Osteoblast (primary cell): ENCODE measurements around the gene FARP1. TPM values are rescaled to one million over a fixed set of nuclear protein-coding genes. Genes with fewer than 3 reads are reported as not detected.

Source experiments
- DNase-seq: peaks from one replicate; pipeline ENCODE4 v3.0.0; 2011; ENCODE audit warnings: low spot score, mixed read lengths; ENCODE audit not compliant: insufficient read length; ENCODE audit errors: missing footprints
- H2AFZ ChIP-seq: 2 replicates; pipeline ENCODE4 v1.6.0; 2011; ENCODE audit warnings: mild to moderate bottlenecking, low read length
- H3K27ac ChIP-seq: 2 replicates; pipeline ENCODE4 v1.5.1; 2011; ENCODE audit warnings: mild to moderate bottlenecking, low read depth, low read length, moderate library complexity
- H3K27me3 ChIP-seq: 2 replicates; pipeline ENCODE4 v1.6.0; 2012; ENCODE audit warnings: mild to moderate bottlenecking, control low read depth, inconsistent platforms, low read length, moderate library complexity; ENCODE audit not compliant: insufficient read depth
- H3K36me3 ChIP-seq: 2 replicates; pipeline ENCODE4 v1.5.1; 2011; ENCODE audit warnings: mild to moderate bottlenecking, low read length, control low read depth, moderate library complexity; ENCODE audit not compliant: insufficient read depth
- H3K4me1 ChIP-seq: 2 replicates; pipeline ENCODE4 v1.5.1; 2011; ENCODE audit warnings: mild to moderate bottlenecking, low read length, control low read depth, moderate library complexity; ENCODE audit not compliant: insufficient read depth
- H3K4me2 ChIP-seq: 2 replicates; pipeline ENCODE4 v1.6.0; 2011; ENCODE audit warnings: mild to moderate bottlenecking, low read length; ENCODE audit not compliant: insufficient read depth
- H3K4me3 ChIP-seq: fragments of 200-600 bp; sonication (generic); 3 replicates; pipeline ENCODE4 v1.5.1; 2012; ENCODE audit warnings: mild to moderate bottlenecking, low read length, inconsistent platforms; ENCODE audit not compliant: insufficient read depth
- H3K79me2 ChIP-seq: 2 replicates; pipeline ENCODE4 v1.6.0; 2012; ENCODE audit warnings: mild to moderate bottlenecking, low read length, control low read depth, inconsistent platforms; ENCODE audit not compliant: insufficient read depth
- H3K9me3 ChIP-seq: 2 replicates; pipeline ENCODE4 v1.5.1; 2011; ENCODE audit warnings: low read depth, low read length, control low read depth
- H4K20me1 ChIP-seq: 2 replicates; pipeline ENCODE4 v1.6.0; 2012; ENCODE audit warnings: mild to moderate bottlenecking, low read length, control low read depth; ENCODE audit not compliant: insufficient read depth
- CTCF ChIP-seq: IDR thresholded peaks from 2 replicates; pipeline ENCODE4 v1.5.1; 2011; ENCODE audit warnings: mild to moderate bottlenecking, low read depth, low read length, moderate library complexity; ENCODE audit errors: extremely low read depth
- total RNA-seq: library from RNA; depleted of rRNA; stranded (reverse); fragments of >200 nt; gene quantifications from 2 replicates; pipeline ENCODE4 v1.2.3, GENCODE V29; 2012

FARP1 gene
- total RNA-seq, 1 donor: 36.2 TPM

GRCh38 chr13:98234348-98234747 lies 91.5 kb downstream of the FARP1 start:
- H3K36me3 ChIP-seq: no peaks in the 10 kb centered on the region

GRCh38 chr13:98236197-98236596 lies 93.3 kb downstream of the FARP1 start:
- no peaks in the 10 kb centered on the region for H3K9me3 ChIP-seq
- TF ChIP-seq CTCF: no peak
- no peaks in the 10 kb centered on the region for H3K36me3 ChIP-seq
- H3K4me2 ChIP-seq: no peak overlapping the region
- H2AFZ ChIP-seq: no peak overlapping the region
- H3K27me3 ChIP-seq: no peaks in the 10 kb centered on the region
- peaks cover 50% of the 10 kb centered on the region for H3K79me2 ChIP-seq
- peaks cover 14% of the 10 kb centered on the region for H3K4me1 ChIP-seq
- H3K4me3 ChIP-seq: no peak overlapping the region
- no peak overlapping the region for H3K27ac ChIP-seq
- DNase-seq: no peak
- H4K20me1 ChIP-seq: peaks cover 5% of the 10 kb centered on the region

More at GRCh38 chr13:98234348-98234747, 91.5 kb downstream of the FARP1 start:
- Histone ChIP-seq H3K4me1 (peaks cover 17% of the 10 kb centered on the region), H3K27me3 (no peaks in the 10 kb centered on the region), H3K4me3 (no peak overlapping the region), H2AFZ (no peak overlapping the region), H3K27ac (no peak overlapping the region), H3K4me2 (no peak overlapping the region), H3K9me3 (no peaks in the 10 kb centered on the region), H3K79me2 (peaks cover 49% of the 10 kb centered on the region), H4K20me1 (peaks cover 5% of the 10 kb centered on the region)
- no peak for TF ChIP-seq CTCF
- DNase-seq: no peak

GRCh38 chr13:98237331-98237730 lies 94.4 kb downstream of the FARP1 start:
- H3K27ac ChIP-seq: no peak overlapping the region
- H4K20me1 ChIP-seq: peaks cover 5% of the 10 kb centered on the region
- H3K9me3 ChIP-seq: no peaks in the 10 kb centered on the region
- H3K4me2 ChIP-seq: no peak overlapping the region
- DNase-seq: no peak
- no peaks in the 10 kb centered on the region for H3K27me3 ChIP-seq
- no peak overlapping the region for H2AFZ ChIP-seq
- H3K4me3 ChIP-seq: no peak overlapping the region
- H3K36me3 ChIP-seq: no peaks in the 10 kb centered on the region
- peaks cover 10% of the 10 kb centered on the region for H3K4me1 ChIP-seq
- H3K79me2 ChIP-seq: peaks cover 54% of the 10 kb centered on the region
- TF ChIP-seq CTCF: no peak

- H3K79me2 ChIP-seq: peaks cover 42% of the 10 kb centered on the region
- TF ChIP-seq CTCF: no peak
Measured at GRCh38 chr13:98239162-98240076, 96.5 kb downstream of the FARP1 start.

More at GRCh38 chr13:98239162-98240076, 96.5 kb downstream of the FARP1 start:
- no peak for DNase-seq
- Histone ChIP-seq H3K4me2 (no peak overlapping the region), H3K4me1 (no peaks in the 10 kb centered on the region), H3K27ac (no peak overlapping the region), H3K4me3 (no peak overlapping the region), H3K9me3 (no peaks in the 10 kb centered on the region), H3K27me3 (no peaks in the 10 kb centered on the region), H3K36me3 (no peaks in the 10 kb centered on the region), H4K20me1 (peaks cover 5% of the 10 kb centered on the region), H2AFZ (no peak overlapping the region)
